A673 (cell line): ENCODE data around the gene ZNF595.
"Not testable (repeated sequence)": the region's sequence is repeated elsewhere in the genome, so short reads cannot be mapped to it uniquely, and the experiment has no call there.

Experiments used
- EZH2 ChIP-seq: fragments of 200-600 bp; sonication (generic); IDR thresholded peaks from 2 replicates; pipeline ENCODE4 v1.6.1; 2017; ENCODE audit warnings: borderline replicate concordance, low read depth, mild to moderate bottlenecking, mixed read lengths, antibody characterized with exemption, low read length; ENCODE audit not compliant: poor library complexity, severe bottlenecking
- TF ChIP-seq, protein P1 (sequence below): fragments of 300-800, 200-600 bp; sonication (generic); conservative IDR thresholded peaks from 2 replicates; pipeline ENCODE4 v1.5.1; 2017; ENCODE audit warnings: low read depth, mild to moderate bottlenecking, antibody characterized with exemption, low read length, moderate library complexity, mixed read lengths

DNA sequence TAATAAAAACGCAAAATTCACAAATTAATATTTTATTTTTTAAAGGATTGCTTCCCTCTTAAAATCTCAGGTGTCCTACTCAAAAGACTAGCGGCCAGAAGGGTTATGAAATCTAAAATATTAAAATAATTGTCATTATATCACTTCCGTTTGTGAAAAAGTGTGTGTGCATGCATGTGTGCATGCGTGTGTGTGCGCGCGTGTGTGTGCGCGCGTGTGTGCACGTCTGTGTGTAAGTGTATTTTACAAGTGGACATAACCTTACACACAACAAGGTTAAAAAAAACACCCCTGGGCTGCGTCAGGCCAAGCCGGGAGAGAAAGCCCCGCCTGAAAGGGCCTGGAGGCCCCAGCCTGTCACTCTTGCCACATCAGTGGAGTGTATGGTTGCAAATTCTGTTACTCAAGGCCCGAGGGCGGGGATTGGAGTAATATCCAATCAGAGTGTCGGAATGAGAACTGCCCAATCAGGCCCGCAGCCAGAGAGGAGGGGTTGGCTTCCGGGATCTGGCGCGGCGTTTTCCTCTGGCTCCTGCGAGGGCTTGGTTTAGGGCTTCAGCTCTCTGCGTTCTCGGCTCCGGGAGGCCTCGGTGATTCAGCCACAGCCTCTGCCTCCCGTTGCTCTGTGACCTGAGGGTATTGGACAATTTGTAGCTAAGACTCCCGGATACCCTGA lies at the start of gene ZNF595:
- TF ChIP-seq, protein P1, sequence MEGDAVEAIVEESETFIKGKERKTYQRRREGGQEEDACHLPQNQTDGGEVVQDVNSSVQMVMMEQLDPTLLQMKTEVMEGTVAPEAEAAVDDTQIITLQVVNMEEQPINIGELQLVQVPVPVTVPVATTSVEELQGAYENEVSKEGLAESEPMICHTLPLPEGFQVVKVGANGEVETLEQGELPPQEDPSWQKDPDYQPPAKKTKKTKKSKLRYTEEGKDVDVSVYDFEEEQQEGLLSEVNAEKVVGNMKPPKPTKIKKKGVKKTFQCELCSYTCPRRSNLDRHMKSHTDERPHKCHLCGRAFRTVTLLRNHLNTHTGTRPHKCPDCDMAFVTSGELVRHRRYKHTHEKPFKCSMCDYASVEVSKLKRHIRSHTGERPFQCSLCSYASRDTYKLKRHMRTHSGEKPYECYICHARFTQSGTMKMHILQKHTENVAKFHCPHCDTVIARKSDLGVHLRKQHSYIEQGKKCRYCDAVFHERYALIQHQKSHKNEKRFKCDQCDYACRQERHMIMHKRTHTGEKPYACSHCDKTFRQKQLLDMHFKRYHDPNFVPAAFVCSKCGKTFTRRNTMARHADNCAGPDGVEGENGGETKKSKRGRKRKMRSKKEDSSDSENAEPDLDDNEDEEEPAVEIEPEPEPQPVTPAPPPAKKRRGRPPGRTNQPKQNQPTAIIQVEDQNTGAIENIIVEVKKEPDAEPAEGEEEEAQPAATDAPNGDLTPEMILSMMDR: not testable (repeated sequence)
- TF ChIP-seq EZH2: not testable (repeated sequence)
